Kidney capillary endothelial cell (primary cell): ENCODE data around the gene TTC3.

Experiments
- DNase-seq: peaks from one replicate; pipeline ENCODE4 v3.0.0-alpha.2; 2018; ENCODE audit warnings: low spot score

TTC3 gene

DNA sequence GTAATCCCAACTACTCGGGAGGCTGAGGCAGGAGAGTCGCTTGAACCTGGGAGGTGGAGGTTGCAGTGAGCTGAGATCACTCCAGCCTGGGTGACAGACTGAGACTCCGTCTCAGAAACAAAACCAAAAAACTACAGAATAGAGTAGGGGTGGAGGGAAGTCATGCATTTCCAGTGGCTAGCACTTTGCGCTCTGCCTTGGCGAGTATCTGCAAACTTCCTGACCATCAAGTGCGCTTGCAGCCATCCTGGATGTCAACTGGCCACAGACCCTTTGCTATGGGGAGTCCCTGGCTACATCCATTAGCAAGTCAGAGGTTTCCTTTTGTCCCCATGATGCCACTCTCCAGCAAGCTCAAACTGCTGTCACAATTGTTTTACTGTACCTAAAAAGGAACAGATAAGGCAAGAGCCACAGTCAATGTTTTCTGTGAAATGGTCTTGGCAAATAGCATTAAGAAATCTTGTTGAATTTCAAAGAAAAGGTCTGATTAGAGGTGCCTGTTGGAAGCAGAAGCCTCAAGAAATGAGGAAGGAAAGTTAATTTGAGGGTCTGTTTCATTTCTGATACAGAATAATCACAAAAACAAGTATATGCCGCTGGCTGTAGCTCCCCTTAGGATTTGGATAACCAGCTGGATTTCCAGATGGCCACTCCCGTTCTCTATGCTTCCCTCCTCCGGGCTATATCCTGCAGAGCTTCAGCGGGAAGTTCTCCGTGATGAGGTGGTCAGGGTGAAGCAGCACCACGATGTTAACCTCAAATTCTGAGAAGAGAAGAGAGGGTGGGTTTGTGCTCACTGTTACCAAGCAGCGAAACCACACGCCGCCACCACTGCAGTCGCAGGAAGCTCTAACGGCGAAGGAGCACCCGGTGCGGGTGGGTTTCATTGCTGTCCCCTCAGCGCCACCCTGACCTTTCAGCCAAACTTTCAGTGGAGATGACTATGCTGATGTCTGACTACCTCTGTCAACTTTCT, 152.1 kb downstream of the TTC3 start:
- no peak for DNase-seq

DNA sequence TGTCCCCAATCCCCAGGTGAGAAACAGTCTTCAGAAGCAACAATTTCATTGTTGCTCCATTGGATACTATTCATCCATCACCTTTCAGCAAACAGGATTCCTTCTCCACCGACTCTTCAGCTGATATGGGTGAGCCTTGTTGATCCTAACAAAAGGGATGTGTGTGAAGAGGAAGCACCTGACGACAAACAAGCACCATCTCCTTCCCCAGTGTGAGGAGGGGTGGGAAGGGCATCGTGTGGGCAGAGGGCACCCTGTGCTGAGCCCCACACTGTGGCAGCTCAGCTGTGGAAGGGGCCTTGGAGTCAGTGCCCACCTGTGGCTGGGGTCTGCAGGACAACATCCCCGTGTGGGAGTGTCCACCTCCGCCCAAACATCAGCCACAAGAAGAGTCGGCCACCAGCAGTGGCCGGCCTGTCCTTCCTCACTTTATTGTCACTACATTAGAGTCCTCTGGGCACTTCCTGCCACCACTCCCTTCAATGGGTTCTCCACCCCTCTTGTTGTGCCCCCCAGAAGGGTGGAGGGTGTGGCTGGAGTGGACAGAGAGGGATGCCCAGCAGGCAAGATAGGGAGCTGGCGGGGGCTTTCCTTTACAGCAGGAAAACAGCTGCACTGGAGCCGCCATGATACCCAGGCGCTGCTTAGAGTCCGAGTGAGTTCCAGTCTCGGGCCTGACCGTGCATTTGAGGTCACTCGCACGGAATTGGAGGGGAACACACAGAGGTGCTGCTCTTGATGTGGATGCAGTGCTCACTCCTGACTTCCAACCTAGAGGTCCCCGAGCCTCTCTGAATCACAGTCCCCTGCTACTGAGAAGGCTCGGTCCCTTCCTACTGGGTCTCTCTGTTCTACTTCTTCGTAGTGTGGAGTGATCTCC, 153.2 kb downstream of the TTC3 start:
- DNase-seq: no peak

DNA sequence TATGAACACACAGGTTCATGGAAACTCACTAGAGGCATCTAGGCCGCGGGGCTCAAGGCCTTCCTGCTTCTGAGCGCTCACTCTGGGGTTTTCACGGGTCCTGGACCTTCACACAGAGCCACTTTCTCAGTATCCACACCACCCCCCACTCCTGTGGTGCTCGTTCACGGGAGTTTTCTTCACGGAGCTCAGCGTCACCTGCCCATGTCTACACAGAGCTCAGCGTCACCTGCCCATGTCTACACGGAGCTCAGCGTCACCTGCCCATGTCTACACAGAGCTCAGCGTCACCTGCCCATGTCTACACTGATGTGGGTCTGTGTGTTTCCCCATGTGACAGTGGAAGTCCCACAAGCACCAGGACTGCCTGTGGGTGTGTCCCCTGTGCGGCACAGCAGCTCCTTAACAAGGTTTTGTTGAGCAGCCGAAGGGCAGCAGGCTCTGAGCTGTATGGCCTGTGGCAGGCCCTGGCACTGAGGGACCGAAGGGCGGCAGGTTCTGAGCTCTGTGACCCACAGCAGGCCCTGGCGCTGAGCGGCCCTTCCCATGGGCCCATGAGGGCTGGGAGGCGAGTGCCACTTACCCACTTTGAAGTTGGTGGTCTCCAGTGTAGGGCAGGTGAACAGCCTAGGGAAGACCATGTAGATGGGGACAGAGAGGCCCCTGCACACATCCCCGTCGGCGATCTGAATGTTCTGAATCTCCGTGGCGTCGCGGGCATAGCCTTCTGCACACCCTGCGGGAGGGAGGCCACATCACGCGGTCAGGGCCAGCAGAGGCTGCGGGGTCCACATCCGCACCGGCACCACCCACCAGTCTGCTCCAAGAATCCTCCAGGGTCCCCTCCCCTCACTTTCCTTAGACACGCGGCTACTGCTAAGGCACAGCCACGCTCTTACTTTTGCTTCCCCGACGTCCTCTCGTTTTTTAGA, 154.3 kb downstream of the TTC3 start:
- DNase-seq: no peak

DNA sequence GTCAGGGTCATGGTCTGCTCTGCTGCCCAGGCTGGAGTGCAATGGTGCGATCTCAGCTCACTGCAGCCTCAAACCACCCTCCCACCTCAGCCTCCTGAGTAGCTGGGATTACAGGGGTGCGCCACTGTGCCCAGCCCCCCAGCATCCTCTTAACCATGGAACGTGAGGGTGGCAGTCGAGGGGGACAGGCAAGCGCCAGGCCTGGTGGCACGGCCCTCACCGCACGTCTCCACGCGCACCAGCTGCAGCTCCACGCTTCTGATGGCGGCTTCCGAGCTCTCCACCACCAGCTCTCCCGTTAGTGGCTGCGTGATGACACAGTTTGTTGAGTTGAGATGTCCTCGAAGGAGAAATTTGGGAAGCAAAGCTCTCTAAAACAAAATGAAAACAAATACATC, 154.9 kb downstream of the TTC3 start:
- no peak for DNase-seq

DNA sequence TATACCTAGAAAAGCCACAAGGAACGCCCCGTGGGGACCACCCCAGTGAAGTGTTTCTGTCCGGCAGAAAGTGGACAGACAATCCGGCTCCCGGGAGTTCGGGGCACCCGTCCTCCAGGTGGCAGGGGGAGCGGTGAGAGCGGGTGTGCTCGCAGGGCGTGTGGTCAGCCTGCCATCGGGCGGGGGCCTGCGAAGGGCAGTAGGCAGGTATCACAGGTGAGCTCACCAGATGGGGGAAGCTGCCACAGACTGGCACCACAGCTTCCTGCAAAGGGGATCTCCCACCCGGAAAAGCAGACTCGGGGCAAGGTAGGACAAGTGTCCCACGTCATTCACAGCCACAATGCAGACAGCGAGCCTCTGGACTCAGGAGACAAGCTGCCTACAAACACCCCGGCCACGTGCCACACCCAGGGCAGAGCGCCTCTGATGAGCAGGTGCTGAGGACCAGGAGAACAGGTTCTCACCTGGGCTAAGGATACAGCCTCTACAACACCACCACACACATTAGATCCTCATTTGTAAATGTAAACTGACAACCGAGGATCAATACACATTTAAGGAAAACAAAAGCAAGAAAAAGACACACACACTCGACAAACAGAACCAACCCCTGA, 157.7 kb downstream of the TTC3 start:
- no peak for DNase-seq

DNA sequence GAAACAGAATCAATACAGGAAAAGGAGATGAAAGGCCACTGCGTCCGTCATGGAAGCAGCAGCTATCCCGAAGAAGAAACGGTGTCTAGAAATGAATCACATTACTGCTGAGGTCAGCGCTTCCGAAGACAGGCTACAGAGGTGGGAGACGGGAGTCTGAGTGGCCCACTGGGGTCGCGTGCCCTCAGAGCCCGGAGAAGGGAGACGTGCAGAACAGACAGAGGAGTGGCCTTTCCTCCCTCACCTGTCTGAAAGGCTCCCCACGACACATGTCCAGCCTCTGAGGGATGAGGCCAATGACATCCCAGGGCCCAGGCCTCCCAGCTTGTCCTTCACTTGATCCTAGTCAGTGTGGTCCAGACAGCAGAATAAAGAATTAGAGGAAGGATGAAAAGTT, 158.2 kb downstream of the TTC3 start:
- no peak for DNase-seq

DNA sequence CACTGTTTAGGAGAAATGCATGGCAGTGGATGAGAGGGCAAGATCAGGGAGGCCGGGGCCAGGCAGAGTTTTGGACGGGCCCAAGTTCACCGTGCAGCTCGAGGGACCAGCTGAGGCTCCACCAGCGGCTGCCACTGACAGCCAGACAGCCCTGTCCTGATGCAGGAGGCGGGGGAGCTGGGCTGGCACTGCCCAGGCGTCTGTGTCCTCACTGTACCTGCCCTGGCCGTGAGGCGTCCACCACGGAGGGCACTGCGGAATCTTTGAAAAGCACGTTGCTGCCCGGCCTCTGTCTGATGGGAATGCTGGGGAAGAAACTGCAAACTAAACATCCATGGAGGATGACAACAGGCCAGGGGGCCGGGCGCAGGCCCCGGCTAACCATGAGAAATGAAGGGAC, 158.6 kb downstream of the TTC3 start:
- DNase-seq: no peak

DNA sequence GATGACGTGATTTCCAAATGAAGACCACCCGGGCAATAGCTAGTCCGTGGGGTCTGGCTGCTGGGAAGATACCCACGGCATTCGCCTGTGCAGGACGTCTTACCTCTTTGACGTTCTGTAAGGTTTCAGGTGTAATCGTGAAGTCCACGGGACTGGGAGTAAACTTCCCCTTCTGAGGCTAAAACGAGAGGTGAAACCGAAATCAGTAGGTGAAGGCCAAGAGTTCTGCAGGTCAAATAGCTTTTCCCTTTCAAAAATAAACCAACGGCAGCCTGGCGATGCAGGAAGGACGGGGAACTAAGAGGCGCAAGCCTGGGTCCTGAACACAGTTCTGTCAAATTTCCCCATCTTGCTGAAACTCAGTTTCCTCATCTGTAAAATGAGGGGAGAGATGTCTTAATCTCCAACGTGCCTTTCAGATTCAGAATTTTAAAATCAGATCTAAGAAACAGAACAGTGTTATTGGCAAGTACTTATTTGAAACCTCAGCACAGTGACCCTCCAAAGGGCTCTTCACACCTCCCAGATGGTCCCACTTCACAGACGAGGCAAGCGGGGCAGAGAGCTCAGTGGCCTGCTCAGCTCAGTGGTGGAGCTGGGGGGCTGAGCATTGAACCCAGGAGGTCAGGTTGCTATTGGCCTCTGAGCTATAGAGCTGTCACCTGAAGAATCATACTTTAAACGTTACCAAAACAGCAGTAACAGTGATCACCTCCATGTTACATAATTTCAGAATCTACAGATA, 159.4 kb downstream of the TTC3 start:
- no peak for DNase-seq

DNA sequence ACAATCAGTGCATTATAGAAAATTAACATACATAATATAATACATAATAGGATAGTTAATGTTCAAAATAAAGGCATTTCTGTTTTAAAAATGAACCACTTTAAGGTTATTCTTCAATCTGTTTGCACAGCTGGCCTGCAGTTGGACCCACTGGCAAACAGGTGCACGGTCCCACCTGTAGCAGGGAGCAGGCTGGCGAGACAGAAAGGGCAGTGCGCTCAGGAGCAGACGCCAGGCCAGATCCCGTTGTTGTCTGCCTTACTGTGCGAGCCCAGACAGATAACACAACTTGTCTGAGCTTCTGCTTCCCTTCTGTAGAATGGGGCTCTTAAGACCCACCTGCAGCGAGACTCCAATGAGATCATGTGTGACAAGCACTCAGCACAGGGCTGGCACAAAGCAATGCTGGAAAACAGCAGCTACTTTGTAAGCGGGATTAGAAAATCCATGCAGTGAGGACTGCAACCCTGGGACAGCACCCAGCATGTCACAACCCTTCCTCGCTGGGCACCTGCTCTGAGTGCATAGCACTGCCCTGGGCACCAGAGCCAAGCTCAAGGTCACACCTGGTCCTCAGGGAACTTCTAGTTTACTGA, 160.6 kb downstream of the TTC3 start:
- DNase-seq: no peak

DNA sequence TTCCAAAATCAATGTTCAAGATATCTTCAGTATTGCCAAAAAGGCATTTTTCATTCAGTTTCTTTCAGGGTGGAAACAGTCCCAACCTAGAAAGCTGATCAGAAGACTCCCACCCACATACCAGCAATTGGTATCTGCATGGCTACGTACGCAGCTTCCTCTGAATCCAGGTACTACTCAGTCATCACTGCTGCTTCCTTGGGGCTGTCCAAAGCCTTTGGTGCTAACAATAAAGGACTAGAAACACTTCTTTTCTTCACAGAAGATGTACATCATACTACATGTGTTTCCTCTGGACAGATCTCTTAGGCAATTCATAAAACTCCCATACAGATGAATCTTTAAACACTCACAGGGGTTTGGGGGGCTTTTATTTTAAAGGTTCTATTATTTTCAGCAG, 164.3 kb downstream of the TTC3 start:
- no peak for DNase-seq

DNA sequence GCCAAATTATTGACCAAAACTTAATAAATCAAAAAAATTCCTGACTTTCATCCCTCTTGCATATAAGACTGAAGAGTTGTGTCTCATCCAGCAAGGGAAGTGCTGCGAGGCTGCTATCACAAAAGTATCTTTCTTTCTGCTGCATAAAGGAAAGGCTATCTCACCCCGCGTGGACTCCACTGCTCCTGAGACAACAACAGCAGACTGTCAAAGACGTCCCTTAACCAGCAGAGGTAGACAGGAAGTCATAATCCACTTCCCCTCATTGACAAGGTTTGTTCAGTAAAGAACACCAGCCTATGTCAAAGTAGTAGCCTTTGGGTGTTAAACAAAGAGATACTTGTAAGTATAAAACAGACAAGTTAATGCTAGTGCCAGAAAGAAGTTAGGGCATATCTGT, 164.7 kb downstream of the TTC3 start:
- peak; percentile 72 for DNase-seq

DNA sequence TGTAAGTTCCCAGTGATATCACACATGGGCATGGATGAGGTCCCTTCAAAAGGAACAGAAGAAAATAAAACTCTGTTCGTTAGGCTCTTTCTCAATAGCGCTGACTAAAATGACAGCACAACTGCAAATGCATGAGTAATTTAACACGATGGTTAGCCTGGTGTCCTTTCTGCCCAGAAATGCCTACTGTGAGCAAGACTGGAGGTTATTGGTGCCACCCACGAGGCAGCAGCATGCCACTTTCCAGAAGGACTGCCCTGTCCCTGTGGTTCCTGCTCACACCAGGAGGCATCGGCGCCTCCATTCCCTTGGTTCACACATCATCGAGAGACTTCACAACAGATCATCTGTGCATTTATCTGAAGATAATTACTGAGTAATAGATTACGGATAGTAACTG, 167.9 kb downstream of the TTC3 start:
- DNase-seq: no peak

DNA sequence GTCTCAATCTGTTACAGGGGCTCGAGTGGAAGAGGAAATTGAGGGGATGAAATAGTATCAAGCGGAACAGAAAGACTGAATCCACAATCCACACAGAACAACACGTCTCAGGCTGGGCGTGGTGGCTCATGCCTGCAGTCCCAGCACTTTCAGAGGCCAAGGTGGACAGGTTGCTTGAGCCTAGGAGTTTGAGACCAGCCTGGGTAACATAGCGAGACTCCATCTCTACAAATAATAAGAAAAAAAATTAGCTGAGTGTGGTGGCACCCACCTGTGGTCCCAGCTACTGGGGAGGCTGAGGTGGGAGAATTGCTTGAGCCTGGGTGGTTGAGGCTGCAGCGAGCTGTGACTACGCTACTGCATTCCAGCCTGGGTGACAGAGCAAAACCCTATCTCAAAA, 168.4 kb downstream of the TTC3 start:
- no peak for DNase-seq

DNA sequence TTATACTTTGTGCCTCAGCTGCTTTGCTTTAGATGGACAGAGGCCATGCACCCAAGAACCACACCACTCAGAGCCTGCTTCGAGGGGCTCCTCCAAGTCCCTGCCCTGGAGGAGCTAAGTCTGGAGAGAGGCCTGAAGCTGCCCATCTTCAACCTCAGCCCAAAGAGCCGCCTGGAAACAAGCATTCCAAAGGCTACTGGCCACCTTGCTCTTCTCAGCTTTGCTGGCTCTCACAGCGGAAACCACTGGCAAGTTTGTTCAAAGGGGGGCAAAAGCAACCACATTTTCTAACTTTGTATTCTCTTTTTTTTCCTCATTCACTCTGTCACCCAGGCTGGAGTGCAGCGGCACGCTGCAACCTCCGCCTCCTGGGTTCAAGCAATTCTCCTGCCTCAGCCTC, 170.9 kb downstream of the TTC3 start:
- no peak for DNase-seq

DNA sequence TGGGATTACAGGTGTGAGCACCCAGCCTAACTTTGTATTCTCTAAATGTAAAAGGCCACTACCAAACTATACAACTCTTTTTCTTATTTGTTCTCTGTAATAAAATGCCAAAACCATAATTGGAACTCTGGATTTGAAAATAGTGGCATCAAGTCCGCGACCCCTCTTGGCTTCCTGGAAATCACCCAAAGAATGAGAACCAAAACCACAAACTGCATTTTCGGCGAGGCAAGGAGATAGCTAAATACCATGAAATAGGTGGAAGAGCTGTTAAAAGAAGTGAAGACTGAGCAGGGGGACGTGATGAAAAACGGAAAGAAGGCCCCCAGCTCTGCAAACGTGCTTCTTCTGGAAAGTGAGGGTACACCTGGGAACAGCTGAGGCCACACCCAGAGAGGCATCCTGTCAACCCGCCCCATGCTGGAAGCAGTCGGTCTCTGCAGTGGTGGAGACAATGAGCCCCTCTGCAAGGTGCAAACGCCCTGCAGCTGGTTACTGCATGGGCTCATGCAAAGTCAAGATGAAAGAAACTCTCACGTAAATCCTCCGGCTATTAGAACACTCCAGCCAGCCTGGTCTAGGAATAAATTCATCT, 171.5 kb downstream of the TTC3 start:
- no peak for DNase-seq

DNA sequence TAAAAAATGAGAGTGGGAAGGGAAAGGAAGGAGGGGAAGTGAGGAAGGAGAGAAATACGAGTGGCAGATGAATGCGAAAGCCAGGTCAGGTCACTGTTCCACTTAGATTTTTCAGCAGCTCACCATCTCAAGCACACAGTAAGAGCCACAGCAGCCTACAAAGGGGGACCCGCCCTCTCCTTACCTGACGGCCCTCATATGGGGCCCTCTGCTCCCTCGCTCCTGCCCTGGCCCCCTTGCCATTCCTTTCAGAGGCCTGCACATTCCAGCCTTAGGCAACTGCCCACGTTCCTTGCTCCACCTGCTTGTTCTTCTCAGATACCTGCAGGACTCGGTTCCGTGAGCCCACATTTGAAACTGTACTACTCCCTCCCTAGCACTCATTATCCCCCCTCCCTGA, 172.1 kb downstream of the TTC3 start:
- no peak for DNase-seq

DNA sequence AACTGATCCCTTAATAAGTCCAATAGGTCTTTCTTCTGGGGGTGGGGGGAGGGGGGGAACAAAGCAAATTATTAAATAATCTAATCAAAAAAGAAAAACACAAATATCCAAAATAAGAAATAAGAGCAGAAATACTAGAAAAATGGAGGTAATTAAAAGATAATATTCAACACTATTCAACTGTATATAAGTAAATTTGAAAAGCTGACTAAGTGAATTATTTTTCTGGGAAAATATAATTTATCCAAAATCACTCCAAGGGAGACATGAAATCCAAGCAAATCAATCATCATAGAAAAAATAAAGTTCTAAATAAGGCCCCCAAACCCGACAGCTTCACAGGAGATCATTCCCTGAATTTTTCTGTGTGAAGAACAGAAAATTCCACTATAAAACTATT, 175.2 kb downstream of the TTC3 start:
- no peak for DNase-seq

DNA sequence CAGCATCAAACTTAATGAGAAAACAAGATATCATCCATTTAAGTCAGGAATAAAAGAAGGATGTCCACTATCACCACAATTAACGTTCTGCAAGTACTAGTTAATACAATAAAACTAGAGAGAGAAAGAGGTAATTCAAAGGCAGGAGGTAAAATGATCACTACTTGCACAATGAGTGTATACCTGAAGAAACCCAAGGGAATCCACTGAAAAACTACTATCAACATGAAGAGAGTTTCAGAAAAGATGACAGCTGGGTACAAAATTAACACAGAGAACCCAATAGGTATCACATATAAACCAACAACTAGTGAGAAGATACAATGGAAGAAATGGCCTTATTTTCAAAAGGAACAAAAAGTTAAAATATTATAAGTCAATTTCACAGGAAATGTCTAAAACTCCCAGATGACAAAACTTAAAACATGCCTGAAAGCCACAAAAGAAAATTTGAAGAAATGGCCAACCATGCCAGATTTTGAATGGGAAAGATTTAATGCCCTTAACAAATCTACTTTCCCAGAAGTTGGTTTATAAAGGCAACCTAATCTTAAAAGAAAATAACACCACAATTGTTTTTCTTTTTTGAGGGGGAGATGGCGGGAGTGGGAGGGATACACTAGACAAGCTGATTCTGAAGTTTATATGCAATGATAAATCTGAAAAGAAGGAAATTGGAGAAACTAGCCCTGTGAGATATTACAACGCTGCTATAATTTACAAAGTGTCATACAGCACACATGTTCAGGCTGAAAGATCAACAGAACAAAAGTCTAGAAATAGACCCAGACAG, 176.3 kb downstream of the TTC3 start:
- no peak for DNase-seq

DNA sequence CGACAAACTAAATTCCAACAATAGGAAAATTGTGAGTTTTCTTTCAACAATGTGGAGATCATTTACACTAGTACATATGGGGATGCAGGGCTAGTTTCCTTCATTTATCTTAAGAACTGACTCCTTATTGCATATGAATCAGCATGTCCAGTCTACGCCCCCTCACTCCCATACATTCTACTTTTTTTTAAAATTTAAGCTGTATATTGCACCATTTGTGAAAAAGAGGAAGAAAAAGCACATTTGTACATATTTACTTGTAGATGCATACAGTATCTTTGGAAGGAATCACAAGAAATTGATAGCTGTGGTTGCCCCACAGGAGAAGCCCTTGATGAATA, 178.2 kb downstream of the TTC3 start:
- DNase-seq: no peak
